Panc1 (cell line): ENCODE results near the gene TNRC18. TPM values are rescaled to one million over a fixed set of nuclear protein-coding genes. Genes with fewer than 3 reads are reported as not detected.
"Not testable (repeated sequence)": the region's sequence is repeated elsewhere in the genome, so short reads cannot be mapped to it uniquely, and the experiment has no call there.

Source experiments
- ATAC-seq: fragments of 200-7000 bp; cut with Tn5 transposase; 2 replicates; pipeline ENCODE4 v1.9.1; 2020; ENCODE audit warnings: mild to moderate bottlenecking, moderate library complexity
- BruUV-seq: library from RNA; stranded (reverse); fragments of 400-500 nt; replicated peaks from 2 replicates; lab custom pipeline; 2021; lab: Mats Ljungman, UMichigan
- CTCF ChIA-PET: fragments of 300-600 bp; sonication (Branson Sonifier 250); formaldehyde crosslinking; loops from one replicate; lab custom pipeline; 2022; ENCODE audit warnings: antibody characterized with exemption; lab: Charles Lee
- POLR2A ChIA-PET: fragments of 300-600 bp; sonication (Branson Sonifier 250); formaldehyde crosslinking; loops from one replicate; lab custom pipeline; 2022; ENCODE audit warnings: antibody characterized with exemption; lab: Charles Lee
- DNase-seq: peaks from one replicate; pipeline ENCODE4 v3.0.0-alpha.2; 2010; ENCODE audit warnings: low read depth, low spot score
- H3K27ac ChIP-seq: 2 replicates; pipeline ENCODE4 v1.5.1; 2011; ENCODE audit warnings: mild to moderate bottlenecking, low read length, inconsistent platforms
- H3K27me3 ChIP-seq: fragments of 200-500 bp; sonication (Bioruptor generic); 2 replicates; pipeline ENCODE4 v1.6.0; 2014; ENCODE audit warnings: low read length, inconsistent platforms; ENCODE audit not compliant: control insufficient read depth, insufficient read depth
- H3K36me3 ChIP-seq: fragments of 200-500 bp; sonication (Bioruptor generic); 2 replicates; pipeline ENCODE4 v1.5.1; 2014; ENCODE audit warnings: inconsistent platforms, mild to moderate bottlenecking, low read length, moderate library complexity; ENCODE audit not compliant: control insufficient read depth, insufficient read depth
- H3K4me1 ChIP-seq: 2 replicates; pipeline ENCODE4 v1.5.1; 2011; ENCODE audit warnings: inconsistent platforms, mild to moderate bottlenecking, low read length, moderate library complexity; ENCODE audit not compliant: control insufficient read depth, insufficient read depth
- H3K4me3 ChIP-seq, 2 experiments: 2 replicates each; pipeline ENCODE4 v1.5.1; 2011 to 2012; ENCODE audit warnings: low read depth in 2 of 2, low read length in 2 of 2, mild to moderate bottlenecking in 2 of 2, inconsistent platforms in 1 of 2, moderate library complexity in 1 of 2
- H3K9me3 ChIP-seq: fragments of 200-500 bp; sonication (Bioruptor generic); 2 replicates; pipeline ENCODE4 v1.5.1; 2014; ENCODE audit warnings: low read depth, mild to moderate bottlenecking, inconsistent platforms, low read length, moderate library complexity; ENCODE audit not compliant: control insufficient read depth, insufficient read depth
- POLR2AphosphoS5 ChIP-seq: IDR thresholded peaks from 2 replicates; pipeline ENCODE4 v1.6.1; 2012; ENCODE audit warnings: mild to moderate bottlenecking, low read depth, low read length, moderate library complexity
- SIN3A ChIP-seq: IDR thresholded peaks from 2 replicates; pipeline ENCODE4 v1.6.1; 2012; ENCODE audit warnings: low read depth, mild to moderate bottlenecking, low read length, moderate library complexity, borderline replicate concordance; ENCODE audit not compliant: insufficient read depth
- TCF7L2 ChIP-seq: IDR thresholded peaks from 2 replicates; pipeline ENCODE4 v1.6.1; 2011; ENCODE audit warnings: mild to moderate bottlenecking, low read depth, low read length, inconsistent platforms
- in situ Hi-C: cut with HindIII; loops from 2 replicates; pipeline ENCODE4 v1.10.0; 2016; ENCODE audit warnings: low sequenced_read_pairs, low pct_unique_long_range_greater_than_20kb
- intact Hi-C: fragments of 100-400 bp; cut with micrococcal nuclease; formaldehyde crosslinking; loops from one replicate; pipeline ENCODE4 v1.10.0; 2022; ENCODE audit not compliant: unreplicated experiment
- total RNA-seq: library from RNA; stranded (reverse); gene quantifications from one replicate; pipeline ENCODE4 v1.2.1, GENCODE V29; 2021; ENCODE audit not compliant: unreplicated experiment
- TF ChIP-seq, protein P1 (sequence below): fragments of 450-650 bp; IDR thresholded peaks from 2 replicates; pipeline ENCODE4 v1.5.1; 2017; ENCODE audit warnings: mild to moderate bottlenecking
- TF ChIP-seq, protein P2 (sequence below), 2 experiments: IDR thresholded peaks; 2 replicates each; pipeline ENCODE4 v1.6.1; 2011 to 2012; ENCODE audit warnings: low read depth in 2 of 2, control low read depth in 1 of 2, low read length in 1 of 2, mild to moderate bottlenecking in 1 of 2, moderate library complexity in 1 of 2; ENCODE audit not compliant: insufficient read depth in 1 of 2

The TNRC18 gene
- total RNA-seq, 1 experiment from 2014 or later: 148 TPM

DNA sequence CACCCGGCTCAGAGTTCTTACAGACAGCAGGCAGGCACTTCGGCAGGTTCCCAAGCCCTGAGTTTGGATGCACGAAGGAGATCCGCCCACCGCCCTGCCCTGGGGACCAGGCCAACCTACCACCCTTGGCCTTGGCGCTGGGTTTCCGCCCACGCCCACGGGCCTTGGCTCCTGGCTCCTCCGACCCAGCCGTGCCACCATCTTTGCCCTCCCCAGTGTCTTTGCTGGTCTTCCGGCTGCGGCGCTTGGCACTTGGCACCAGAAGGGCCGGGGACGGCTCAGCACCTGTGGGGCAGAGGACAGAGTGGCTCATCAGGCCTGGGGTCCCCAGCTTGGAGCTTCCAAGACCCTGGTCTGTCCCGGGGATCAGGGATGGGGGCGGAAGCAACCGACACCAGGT lies 108.8 kb downstream of the TNRC18 start:
- no peaks in the 10 kb centered on the region for H3K27me3 ChIP-seq
- intact Hi-C loops: no loop called here
- in situ Hi-C loops: no loop called here
- POLR2A ChIA-PET: no interaction called here
- no peaks in the 10 kb centered on the region for H3K4me1 ChIP-seq
- CTCF ChIA-PET: no interaction called here
- ATAC-seq (no peak), DNase-seq (no peak)
- no TSS peak for BruUV-seq
- no peak overlapping the region for H3K27ac ChIP-seq
- H3K4me3 ChIP-seq: no peak overlapping the region
- no peaks in the 10 kb centered on the region for H3K36me3 ChIP-seq
- TF ChIP-seq SIN3A (no peak), TCF7L2 (no peak)
- TF ChIP-seq, protein P1, sequence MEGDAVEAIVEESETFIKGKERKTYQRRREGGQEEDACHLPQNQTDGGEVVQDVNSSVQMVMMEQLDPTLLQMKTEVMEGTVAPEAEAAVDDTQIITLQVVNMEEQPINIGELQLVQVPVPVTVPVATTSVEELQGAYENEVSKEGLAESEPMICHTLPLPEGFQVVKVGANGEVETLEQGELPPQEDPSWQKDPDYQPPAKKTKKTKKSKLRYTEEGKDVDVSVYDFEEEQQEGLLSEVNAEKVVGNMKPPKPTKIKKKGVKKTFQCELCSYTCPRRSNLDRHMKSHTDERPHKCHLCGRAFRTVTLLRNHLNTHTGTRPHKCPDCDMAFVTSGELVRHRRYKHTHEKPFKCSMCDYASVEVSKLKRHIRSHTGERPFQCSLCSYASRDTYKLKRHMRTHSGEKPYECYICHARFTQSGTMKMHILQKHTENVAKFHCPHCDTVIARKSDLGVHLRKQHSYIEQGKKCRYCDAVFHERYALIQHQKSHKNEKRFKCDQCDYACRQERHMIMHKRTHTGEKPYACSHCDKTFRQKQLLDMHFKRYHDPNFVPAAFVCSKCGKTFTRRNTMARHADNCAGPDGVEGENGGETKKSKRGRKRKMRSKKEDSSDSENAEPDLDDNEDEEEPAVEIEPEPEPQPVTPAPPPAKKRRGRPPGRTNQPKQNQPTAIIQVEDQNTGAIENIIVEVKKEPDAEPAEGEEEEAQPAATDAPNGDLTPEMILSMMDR: no peak
- H3K9me3 ChIP-seq: no peaks in the 10 kb centered on the region; the same call in 1 of the 2 replicates

DNA sequence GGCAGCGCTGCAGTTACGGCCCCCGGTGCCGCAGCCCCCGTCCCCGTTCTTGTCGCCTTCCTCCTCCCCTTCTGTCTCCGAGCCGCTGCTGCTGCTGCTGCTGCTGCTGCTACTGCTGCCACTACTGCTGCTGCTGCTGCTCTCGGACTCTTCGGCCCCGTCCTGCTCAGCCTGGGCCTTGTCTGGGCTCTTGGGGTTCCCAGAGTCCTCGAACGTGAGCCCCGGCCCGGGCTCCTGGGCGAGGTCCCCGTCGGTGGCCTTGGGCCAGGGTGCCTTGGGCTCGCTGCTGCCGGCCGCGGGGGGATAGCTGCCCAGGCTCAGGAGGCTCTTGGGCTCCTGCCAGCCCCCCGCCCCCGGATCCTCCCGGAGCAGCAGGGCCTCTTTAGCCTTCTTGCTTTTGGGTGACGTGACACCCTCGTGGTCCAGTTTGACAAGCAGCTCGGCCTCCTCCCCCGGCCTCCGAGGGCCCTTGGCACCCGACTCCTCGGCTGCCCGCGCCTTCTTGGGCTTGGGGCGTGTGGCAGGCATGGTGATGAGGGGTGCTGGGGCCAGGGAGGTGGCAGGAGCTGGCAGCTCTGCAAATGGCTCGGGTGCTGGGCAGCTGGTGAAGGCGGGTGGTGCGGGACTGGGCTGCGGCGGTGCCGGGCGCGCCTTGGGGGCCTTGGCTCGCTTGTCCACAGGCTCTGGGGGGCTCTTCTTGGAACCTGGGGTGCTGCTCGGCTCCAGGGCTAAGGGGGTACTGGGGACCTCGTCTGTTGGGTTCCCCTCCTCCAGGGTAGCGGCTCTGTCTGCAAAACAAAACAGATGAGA lies 110.4 kb downstream of the TNRC18 start:
- H3K27me3 ChIP-seq, CTCF ChIA-PET, in situ Hi-C loops, ATAC-seq, POLR2A ChIA-PET, intact Hi-C loops, H3K4me1 ChIP-seq, H3K4me3 ChIP-seq, DNase-seq, H3K36me3 ChIP-seq, H3K27ac ChIP-seq, H3K9me3 ChIP-seq: not testable (repeated sequence)
- BruUV-seq: TSS peak; percentile 40

GRCh38 chr7:5312276-5313070 lies 111.2 kb downstream of the TNRC18 start:
- POLR2A ChIA-PET, BruUV-seq, CTCF ChIA-PET, ATAC-seq, in situ Hi-C loops, H3K4me1 ChIP-seq, H3K27me3 ChIP-seq, H3K36me3 ChIP-seq, H3K27ac ChIP-seq, DNase-seq, intact Hi-C loops, H3K4me3 ChIP-seq, H3K9me3 ChIP-seq: not testable (repeated sequence)

DNA sequence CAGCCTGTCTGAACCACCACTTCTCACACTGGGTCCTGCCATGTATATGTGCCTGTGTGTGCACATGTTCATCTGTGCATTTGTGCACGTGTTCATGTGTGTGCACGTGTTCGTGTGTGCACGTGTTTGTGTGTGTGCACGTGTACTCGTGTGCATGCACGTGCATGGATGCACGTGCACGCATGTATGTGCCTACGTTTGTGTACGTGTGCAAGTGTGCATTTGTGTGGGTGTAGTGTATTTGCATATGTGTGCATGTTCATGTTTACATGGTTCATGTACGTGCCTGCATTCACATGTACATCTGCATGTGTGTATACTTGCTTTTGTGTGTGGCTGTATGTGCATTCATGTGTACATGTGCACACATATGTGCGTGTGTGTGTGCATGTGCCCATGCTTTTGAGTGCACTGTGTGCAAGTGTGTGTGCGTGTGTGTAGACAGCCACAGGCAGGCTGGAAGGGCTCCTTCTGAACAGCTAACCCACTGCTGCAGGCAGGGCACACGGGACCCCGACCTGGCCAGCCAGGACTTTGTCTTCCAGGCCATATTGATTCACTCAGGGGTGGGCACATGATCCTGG lies 112.7 kb downstream of the TNRC18 start:
- intact Hi-C loops: no loop called here
- in situ Hi-C loops: no loop called here
- TF ChIP-seq, protein P1: no peak
- no peak for TF ChIP-seq TCF7L2
- TF ChIP-seq, protein P2, sequence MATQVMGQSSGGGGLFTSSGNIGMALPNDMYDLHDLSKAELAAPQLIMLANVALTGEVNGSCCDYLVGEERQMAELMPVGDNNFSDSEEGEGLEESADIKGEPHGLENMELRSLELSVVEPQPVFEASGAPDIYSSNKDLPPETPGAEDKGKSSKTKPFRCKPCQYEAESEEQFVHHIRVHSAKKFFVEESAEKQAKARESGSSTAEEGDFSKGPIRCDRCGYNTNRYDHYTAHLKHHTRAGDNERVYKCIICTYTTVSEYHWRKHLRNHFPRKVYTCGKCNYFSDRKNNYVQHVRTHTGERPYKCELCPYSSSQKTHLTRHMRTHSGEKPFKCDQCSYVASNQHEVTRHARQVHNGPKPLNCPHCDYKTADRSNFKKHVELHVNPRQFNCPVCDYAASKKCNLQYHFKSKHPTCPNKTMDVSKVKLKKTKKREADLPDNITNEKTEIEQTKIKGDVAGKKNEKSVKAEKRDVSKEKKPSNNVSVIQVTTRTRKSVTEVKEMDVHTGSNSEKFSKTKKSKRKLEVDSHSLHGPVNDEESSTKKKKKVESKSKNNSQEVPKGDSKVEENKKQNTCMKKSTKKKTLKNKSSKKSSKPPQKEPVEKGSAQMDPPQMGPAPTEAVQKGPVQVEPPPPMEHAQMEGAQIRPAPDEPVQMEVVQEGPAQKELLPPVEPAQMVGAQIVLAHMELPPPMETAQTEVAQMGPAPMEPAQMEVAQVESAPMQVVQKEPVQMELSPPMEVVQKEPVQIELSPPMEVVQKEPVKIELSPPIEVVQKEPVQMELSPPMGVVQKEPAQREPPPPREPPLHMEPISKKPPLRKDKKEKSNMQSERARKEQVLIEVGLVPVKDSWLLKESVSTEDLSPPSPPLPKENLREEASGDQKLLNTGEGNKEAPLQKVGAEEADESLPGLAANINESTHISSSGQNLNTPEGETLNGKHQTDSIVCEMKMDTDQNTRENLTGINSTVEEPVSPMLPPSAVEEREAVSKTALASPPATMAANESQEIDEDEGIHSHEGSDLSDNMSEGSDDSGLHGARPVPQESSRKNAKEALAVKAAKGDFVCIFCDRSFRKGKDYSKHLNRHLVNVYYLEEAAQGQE (IDR thresholded peaks at IDR 0.05; ENCODE audit: insufficient read depth in 1 of 2, low read depth in 2 of 2, low read length in 1 of 2): no peak
- TF ChIP-seq POLR2AphosphoS5: no peak; the same call in 1 of the 2 replicates
- no peak for TF ChIP-seq SIN3A
- no peak for DNase-seq
- no peaks in the 10 kb centered on the region for H3K9me3 ChIP-seq
- H3K27me3 ChIP-seq: no peaks in the 10 kb centered on the region
- H3K27ac ChIP-seq: no peak overlapping the region
- H3K36me3 ChIP-seq: peaks cover 3% of the 10 kb centered on the region; the same call in 1 of the 2 replicates
- H3K4me1 ChIP-seq: no peaks in the 10 kb centered on the region
- ChIA-PET CTCF (no interaction called here), POLR2A (interaction anchor here (0.6 kb wide), 1 partner anchor 67 kb away, joined by 3 read pairs; no protein-coding TSS in a partner anchor)
- no peak overlapping the region for H3K4me3 ChIP-seq
- ATAC-seq: no peak
- BruUV-seq: no TSS peak
